Measurements from ENCODE around the gene TUBA1A. TPM values are rescaled to one million over a fixed set of nuclear protein-coding genes. Genes with fewer than 3 reads are reported as not detected.
A peak's percentile ranks its signal among the peaks of the same experiment; 100 is the strongest.

Gene TUBA1A
- total RNA-seq, 1 donor from 2014 or later: 114 TPM

DNA sequence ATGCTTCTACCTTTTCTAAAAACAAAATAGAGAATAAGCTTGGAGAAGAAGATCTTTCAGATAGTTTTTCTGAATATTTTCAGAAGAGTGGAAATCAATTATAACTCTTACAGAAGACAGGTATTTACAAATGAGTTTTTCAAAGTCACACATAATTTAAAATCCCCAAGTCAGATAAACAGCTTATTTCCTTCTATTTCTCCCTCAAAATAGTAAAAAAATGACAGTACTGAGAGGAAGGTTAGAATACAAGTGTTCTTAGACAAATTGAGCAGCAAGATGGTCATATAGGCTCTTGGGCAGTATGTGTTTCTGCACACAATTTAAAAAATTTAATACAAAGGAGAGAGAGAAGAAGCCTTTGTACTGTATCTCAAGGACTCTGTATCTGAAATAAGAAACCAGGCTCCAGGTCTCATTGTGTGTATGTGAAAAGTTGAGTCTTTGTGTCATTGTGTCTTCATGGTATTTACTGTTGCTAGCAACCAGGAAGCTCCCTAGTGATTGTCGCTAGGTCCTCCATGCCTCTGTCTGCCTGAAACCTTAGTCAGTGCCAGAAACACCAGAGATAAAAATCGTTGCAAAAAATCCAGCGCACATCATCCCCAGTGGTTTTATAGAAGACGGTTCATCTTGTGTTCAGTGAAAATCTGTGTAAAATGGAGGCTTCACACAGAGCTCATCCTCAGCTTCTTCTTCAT lies 12.9 kb upstream of the TUBA1A start:
- intact Hi-C loops (cut with micrococcal nuclease): loop anchor here (1.0 kb wide), 1 partner anchor 12 kb away; the partner anchor contains the start of gene TUBA1A
- peaks cover 11% of the 10 kb centered on the region for H3K4me1 Mint-ChIP-seq
- CTCF ChIA-PET: interaction anchor here (1.2 kb wide), 1 partner anchor 114 kb away, joined by 3 read pairs; no protein-coding TSS in a partner anchor
- no peak overlapping the region for H3K27ac Mint-ChIP-seq
- H3K4me3 Mint-ChIP-seq: peak overlapping the region; percentile 5
- TF ChIP-seq, protein P1, sequence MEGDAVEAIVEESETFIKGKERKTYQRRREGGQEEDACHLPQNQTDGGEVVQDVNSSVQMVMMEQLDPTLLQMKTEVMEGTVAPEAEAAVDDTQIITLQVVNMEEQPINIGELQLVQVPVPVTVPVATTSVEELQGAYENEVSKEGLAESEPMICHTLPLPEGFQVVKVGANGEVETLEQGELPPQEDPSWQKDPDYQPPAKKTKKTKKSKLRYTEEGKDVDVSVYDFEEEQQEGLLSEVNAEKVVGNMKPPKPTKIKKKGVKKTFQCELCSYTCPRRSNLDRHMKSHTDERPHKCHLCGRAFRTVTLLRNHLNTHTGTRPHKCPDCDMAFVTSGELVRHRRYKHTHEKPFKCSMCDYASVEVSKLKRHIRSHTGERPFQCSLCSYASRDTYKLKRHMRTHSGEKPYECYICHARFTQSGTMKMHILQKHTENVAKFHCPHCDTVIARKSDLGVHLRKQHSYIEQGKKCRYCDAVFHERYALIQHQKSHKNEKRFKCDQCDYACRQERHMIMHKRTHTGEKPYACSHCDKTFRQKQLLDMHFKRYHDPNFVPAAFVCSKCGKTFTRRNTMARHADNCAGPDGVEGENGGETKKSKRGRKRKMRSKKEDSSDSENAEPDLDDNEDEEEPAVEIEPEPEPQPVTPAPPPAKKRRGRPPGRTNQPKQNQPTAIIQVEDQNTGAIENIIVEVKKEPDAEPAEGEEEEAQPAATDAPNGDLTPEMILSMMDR (IDR thresholded peaks at IDR 0.05): no peak
- no peaks in the 10 kb centered on the region for H3K27me3 Mint-ChIP-seq
- H3K36me3 Mint-ChIP-seq (ENCODE audit: low read depth): no peaks in the 10 kb centered on the region
- no peaks in the 10 kb centered on the region for H3K9me3 Mint-ChIP-seq
- no peak for DNase-seq
- ATAC-seq (ENCODE audit: low read depth): no peak
- POLR2A ChIA-PET: interaction anchor here (0.6 to 4.3 kb wide), 4 partner anchors 13 to 71 kb away, joined by 3 to 15 read pairs (median 5); partner anchors contain the start of genes TUBA1A and TUBA1B

DNA sequence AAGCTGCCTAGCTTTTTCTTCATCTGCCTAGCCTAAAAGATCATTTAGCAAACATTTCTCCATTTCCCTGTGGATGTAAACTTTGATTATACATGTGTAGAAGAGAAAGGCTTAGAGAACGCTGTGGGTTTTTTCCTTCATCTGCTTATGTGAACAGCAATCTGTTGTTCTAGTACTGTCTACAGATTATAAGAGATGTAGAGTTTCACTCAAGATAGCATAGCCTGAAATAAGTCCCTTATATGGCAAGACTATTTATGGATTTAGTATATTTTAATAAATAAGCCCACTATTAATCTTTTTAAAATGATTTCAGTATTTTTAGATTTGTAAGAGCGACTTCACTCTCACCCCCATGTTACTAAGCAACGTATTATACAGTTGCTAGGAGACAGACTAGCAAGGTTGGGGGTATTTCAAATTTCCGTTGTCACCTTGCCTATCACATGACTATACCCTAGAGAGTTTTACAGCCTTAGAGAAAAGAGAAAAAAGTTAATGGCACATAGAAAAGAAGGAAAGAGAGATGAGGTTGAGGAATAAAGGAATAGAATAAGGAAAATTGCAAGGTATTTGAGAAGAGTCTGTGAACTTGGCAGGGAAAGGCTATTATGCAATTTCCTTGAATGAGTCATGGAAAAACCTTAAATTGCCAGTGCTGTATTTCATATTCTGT lies 12.2 kb upstream of the TUBA1A start:
- POLR2A ChIA-PET: interaction anchor here (0.6 to 4.3 kb wide), 5 partner anchors 13 to 70 kb away, joined by 3 to 15 read pairs (median 7); partner anchors contain the start of genes TUBA1A and TUBA1B
- Mint-ChIP-seq H3K36me3 (ENCODE audit: low read depth) (no peaks in the 10 kb centered on the region), H3K4me3 (peak overlapping the region; percentile 5), H3K4me1 (peaks cover 11% of the 10 kb centered on the region), H3K27me3 (no peaks in the 10 kb centered on the region), H3K9me3 (no peaks in the 10 kb centered on the region), H3K27ac (no peak overlapping the region)
- CTCF ChIA-PET: interaction anchor here (0.6 kb wide), 1 partner anchor 35 kb away, joined by 4 read pairs; no protein-coding TSS in a partner anchor
- TF ChIP-seq, protein P1 (IDR thresholded peaks at IDR 0.05): no peak
- ATAC-seq (ENCODE audit: low read depth) (peak; percentile 92), DNase-seq (no peak)
- intact Hi-C loops (cut with micrococcal nuclease): loop anchor here (1.0 kb wide), 1 partner anchor 12 kb away; the partner anchor contains the start of gene TUBA1A

DNA sequence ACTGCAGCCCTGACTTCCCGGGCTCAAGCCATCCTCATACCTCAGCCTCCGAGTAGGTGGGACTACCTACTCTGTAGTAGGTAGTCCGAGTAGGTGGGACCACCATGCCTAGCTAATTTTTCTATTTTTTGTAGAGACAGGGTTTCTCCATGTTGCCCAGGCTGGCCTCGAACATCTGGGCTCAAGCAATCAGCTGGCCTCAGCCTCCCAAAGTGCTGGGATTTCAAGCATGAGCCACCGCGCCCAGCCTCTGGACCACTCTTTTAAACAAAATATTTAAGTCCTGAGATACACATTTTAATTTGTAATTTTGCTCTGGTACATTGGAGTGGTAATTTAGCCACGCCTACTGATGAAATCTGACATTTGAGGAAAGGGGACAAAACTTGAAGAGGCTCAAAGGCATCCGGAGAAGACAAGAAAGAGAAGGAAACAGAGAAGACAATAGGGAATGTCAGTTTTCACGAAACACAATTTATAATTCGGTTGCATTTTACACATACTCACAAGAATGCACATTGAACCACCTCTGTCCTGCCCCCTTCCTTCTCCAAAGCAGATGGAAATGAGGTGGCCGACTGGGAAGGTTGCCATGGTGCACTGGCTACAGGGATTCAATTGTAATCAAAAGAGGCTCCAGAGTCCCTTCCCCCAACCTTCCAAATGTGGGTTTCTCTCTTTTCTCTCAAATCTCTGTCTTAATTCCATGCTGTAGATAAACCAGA lies 9.7 kb upstream of the TUBA1A start:
- TF ChIP-seq, protein P1 (IDR thresholded peaks at IDR 0.05): no peak
- intact Hi-C loops (cut with micrococcal nuclease): no loop called here
- no peak overlapping the region for H3K27ac Mint-ChIP-seq
- CTCF ChIA-PET: interaction anchor here (0.8 kb wide), 1 partner anchor 9 kb away, joined by 4 read pairs; no protein-coding TSS in a partner anchor
- H3K4me3 Mint-ChIP-seq: no peak overlapping the region
- no peak for ATAC-seq (ENCODE audit: low read depth)
- POLR2A ChIA-PET: interaction anchor here (1.8 to 2.6 kb wide), 2 partner anchors 10 kb away, joined by 8 to 11 read pairs; partner anchors contain the start of gene TUBA1A
- no peaks in the 10 kb centered on the region for H3K9me3 Mint-ChIP-seq
- H3K27me3 Mint-ChIP-seq: no peaks in the 10 kb centered on the region
- no peak for DNase-seq
- peaks cover 16% of the 10 kb centered on the region for H3K4me1 Mint-ChIP-seq
- no peaks in the 10 kb centered on the region for H3K36me3 Mint-ChIP-seq (ENCODE audit: low read depth)

DNA sequence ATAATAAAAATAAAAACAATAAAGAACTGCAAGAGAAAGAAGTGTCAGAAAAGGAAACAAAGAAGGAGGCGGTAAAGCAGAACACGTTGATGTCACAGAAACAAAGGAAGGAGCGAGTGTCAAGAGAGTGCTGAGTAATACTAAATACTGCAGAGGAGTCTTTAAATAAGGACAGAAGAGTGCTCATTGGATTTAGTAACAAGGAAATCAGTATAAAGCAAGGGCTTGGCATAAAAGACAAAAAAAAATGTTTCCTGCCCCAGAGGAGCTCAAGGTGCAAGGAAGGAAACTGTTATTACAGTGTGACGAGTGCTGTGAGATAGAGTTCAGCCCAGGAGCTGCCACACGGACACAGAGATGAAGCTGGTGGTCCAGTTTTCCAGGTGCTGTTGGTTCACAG lies 8.4 kb upstream of the TUBA1A start:
- Mint-ChIP-seq H3K36me3 (ENCODE audit: low read depth) (no peaks in the 10 kb centered on the region), H3K27ac (no peak overlapping the region), H3K9me3 (no peaks in the 10 kb centered on the region), H3K4me3 (no peak overlapping the region), H3K4me1 (peaks cover 16% of the 10 kb centered on the region), H3K27me3 (no peaks in the 10 kb centered on the region)
- DNase-seq (no peak), ATAC-seq (ENCODE audit: low read depth) (no peak)
- ChIA-PET CTCF (no interaction called here), POLR2A (interaction anchor here (1.8 kb wide), 1 partner anchor 9 kb away, joined by 8 read pairs; the partner anchor contains the start of gene TUBA1A)
- intact Hi-C loops (cut with micrococcal nuclease): no loop called here
- TF ChIP-seq, protein P1 (IDR thresholded peaks at IDR 0.05): no peak

Measured in activated B cell treated with CpG ODN at 0.5 μM for 24 hours (primary cell).